ENCODE measurements around the gene PIMREG. TPM values are rescaled to one million over a fixed set of nuclear protein-coding genes. Genes with fewer than 3 reads are reported as not detected.
"Not testable (repeated sequence)": the region's sequence is repeated elsewhere in the genome, so short reads cannot be mapped to it uniquely, and the experiment has no call there.

Gene PIMREG
- total RNA-seq, 2 donors from 2014 or later, result 6.6 to 7.3 TPM

DNA sequence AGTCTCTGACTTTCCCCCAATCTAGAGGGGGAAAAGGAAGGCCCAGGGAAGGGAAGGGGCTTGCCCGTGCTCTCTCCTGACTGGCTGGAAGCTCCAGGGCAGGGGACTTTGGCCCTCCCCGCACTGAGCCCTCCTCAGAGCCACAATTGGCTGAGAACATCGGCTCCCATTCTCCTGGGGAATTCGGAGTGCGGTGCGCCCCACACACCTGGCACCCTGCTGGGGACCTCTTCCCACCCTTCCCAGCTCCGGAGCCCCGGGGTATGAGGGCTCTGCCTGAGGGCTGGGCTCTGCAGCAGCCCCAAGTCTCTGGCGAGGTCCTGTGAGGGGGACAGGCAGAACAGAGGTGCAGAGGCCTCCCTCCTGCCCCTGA is 36.0 kb downstream of the PIMREG start:
- no peaks in the 10 kb centered on the region for H3K4me1 Mint-ChIP-seq (ENCODE audit: low read depth)
- no peaks in the 10 kb centered on the region for H3K36me3 Mint-ChIP-seq (ENCODE audit: insufficient read depth in 2 of 2)

DNA sequence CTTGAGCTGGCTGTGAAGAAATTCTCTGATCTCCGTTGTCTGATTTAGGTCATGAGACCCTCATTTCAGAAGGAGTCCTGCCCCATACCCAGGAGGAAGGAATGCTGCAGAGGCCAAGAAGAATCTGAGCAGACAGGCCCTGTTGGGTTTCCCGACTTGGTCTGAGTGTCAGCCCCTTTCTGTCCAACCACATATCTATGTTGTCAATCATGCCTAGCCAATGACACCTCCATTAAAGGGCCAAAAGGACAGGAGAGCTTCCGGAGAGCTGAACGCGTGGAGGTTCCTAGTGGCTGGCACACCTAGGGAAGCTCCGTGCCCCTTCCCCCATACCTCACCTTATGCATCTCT is 37.8 kb downstream of the PIMREG start:
- Mint-ChIP-seq H3K27ac (no peak overlapping the region), H3K4me3 (no peak overlapping the region), H3K36me3 (ENCODE audit: insufficient read depth in 2 of 2) (no peaks in the 10 kb centered on the region), H3K27me3 (ENCODE audit: low read depth) (peaks cover 8% of the 10 kb centered on the region), H3K4me1 (ENCODE audit: low read depth) (no peaks in the 10 kb centered on the region), H3K9me3 (no peaks in the 10 kb centered on the region)
- no peak for DNase-seq
- no peak for ATAC-seq (replicated peaks in 1 of 2)

More for the DNA sequence above, 36.0 kb downstream of the PIMREG start:
- no peak overlapping the region for H3K27ac Mint-ChIP-seq
- no peaks in the 10 kb centered on the region for H3K9me3 Mint-ChIP-seq
- DNase-seq (no peak), ATAC-seq (replicated peaks in 1 of 2) (no peak)
- H3K27me3 Mint-ChIP-seq (ENCODE audit: low read depth), result peaks cover 8% of the 10 kb centered on the region
- no peak overlapping the region for H3K4me3 Mint-ChIP-seq

- not testable (repeated sequence) for H3K27me3 Mint-ChIP-seq (ENCODE audit: low read depth); ATAC-seq (replicated peaks in 1 of 2); H3K4me1 Mint-ChIP-seq (ENCODE audit: low read depth); H3K4me3 Mint-ChIP-seq; H3K36me3 Mint-ChIP-seq (ENCODE audit: insufficient read depth in 2 of 2); H3K27ac Mint-ChIP-seq; H3K9me3 Mint-ChIP-seq; DNase-seq
Observed at GRCh38 chr17:6482796-6483195, 38.5 kb downstream of the PIMREG start.

DNA sequence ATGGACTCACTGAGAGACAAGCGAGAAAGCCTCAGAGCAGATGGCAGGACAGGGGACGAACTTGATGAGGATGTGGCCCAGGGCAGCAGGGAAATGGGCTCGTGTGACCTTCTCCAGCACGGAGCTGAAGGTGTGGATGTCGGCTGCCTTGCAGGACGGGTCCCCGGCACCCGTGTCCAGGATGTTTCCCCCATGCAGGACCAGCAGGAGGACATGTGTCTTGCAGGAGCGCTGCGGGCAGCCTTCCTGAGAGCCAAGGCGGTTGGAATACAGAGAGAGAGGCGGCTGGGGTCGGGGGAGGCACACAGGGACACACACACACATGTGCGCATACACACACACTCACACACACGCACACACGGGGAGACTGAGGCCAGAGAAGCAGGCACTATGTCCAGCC is 39.3 kb downstream of the PIMREG start:
- H3K4me1 Mint-ChIP-seq (ENCODE audit: low read depth), result no peaks in the 10 kb centered on the region
- no peak overlapping the region for H3K27ac Mint-ChIP-seq
- no peaks in the 10 kb centered on the region for H3K9me3 Mint-ChIP-seq
- H3K36me3 Mint-ChIP-seq (ENCODE audit: insufficient read depth in 2 of 2), result no peaks in the 10 kb centered on the region
- DNase-seq (no peak), ATAC-seq (replicated peaks in 1 of 2) (no peak)
- H3K27me3 Mint-ChIP-seq (ENCODE audit: low read depth), result peaks cover 8% of the 10 kb centered on the region
- H3K4me3 Mint-ChIP-seq, result no peak overlapping the region

DNA sequence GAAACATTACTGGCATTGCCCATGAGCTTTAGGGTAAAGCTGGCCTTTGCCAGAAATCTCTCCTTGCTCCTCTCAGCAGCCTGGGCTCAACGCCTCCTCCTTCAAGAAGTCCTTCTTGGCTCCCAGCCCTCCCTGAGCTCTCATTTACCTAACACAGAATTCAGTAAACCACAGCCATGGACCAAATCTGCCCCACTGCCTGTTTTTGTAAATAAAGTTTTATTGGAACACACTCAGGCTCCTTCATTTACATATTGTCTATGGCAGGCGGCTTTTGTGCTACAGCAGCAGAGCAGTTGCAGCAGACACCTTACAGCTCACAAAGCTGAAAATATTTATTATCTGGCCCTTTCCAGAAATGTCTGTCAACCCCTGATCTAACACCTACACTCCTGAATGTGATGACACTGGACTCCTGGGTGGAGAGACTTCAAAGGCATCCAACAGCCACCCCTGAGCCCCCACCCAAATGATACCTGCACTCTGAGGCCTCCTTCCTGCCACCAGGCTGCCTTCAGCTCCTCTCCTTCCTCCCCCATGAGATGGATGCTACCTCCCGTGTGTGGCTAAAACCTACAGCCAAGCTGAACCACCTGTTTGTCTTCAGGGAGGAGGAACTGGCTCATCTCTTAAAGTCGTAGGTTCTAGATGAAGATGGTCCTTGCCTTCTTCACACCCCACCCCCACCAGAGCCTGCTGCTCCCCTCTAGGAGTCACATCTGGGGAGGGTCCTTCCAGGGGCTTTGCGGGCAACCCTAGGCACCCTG is 41.6 kb downstream of the PIMREG start:
- ATAC-seq (replicated peaks in 1 of 2) (no peak), DNase-seq (no peak)
- Mint-ChIP-seq H3K9me3 (no peaks in the 10 kb centered on the region), H3K27ac (no peak overlapping the region), H3K4me3 (no peak overlapping the region), H3K4me1 (ENCODE audit: low read depth) (no peaks in the 10 kb centered on the region), H3K36me3 (ENCODE audit: insufficient read depth in 2 of 2) (no peaks in the 10 kb centered on the region), H3K27me3 (ENCODE audit: low read depth) (peaks cover 8% of the 10 kb centered on the region)

DNA sequence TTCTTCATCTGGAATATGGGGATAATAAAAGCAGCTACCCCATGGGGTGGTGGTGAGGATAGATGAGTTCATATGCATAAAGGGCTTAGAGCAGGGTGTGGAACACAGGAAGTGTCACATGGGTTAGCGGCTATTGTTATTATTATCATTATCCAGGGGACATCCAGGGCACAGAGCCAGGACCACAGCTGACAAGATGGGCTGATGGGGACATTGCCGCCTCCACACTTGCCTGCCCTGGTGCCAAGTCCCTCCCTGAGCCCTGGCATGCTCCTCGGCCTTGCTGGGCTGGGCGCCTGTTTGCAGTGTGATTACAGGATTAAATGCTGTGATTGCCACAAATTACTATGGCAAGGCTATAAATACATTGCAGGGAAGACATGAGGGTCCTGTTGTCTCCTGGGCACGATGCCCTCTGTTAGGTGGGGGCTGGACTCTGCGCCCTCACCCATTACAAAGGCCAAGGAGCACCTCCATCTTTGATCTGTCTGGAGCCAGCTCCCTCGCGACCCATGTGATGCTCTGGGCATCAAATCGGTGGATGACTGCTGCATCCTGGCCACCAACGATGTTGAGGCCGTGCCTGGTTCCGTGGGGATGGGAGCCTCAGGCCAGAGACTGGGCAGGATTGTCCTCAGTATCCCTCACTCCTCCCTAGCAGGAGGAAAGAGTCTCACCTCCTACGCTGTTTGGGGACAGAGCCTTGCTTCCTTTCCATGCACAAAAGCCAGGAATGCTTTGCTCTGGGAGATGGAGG is 43.2 kb downstream of the PIMREG start:
- Mint-ChIP-seq H3K27me3 (ENCODE audit: low read depth) (no peaks in the 10 kb centered on the region), H3K4me3 (no peak overlapping the region), H3K36me3 (ENCODE audit: insufficient read depth in 2 of 2) (no peaks in the 10 kb centered on the region), H3K4me1 (ENCODE audit: low read depth) (no peaks in the 10 kb centered on the region), H3K27ac (no peak overlapping the region), H3K9me3 (no peaks in the 10 kb centered on the region)
- no peak for DNase-seq
- ATAC-seq (replicated peaks in 1 of 2), result no peak

DNA sequence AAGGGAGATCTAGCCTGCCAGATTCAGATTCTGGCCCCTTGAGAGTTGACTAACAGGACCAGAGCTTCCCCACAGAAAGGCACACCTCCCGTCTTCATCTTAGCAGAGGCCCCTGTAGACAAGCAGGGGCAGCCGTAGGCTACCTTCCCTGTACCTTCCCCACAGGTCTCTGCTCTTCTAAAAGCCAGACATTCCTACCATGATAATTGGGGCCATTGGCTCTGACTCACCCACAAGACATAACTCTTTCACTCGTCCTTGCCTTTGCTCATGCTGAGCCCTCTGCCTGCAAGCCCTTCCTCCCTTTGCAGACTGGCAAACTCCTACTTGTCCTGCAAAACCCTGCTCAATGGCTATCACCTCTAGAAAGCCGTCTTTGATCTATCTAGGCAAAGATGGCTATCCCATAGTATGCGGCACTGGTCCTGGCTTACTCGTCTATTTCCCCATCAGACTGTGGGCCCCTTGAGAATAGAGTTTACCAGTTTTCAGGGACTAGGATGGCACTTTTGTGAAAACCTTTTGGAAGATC is 43.8 kb downstream of the PIMREG start:
- no peak overlapping the region for H3K27ac Mint-ChIP-seq
- no peaks in the 10 kb centered on the region for H3K27me3 Mint-ChIP-seq (ENCODE audit: low read depth)
- no peaks in the 10 kb centered on the region for H3K9me3 Mint-ChIP-seq
- H3K36me3 Mint-ChIP-seq (ENCODE audit: insufficient read depth in 2 of 2), result no peaks in the 10 kb centered on the region
- no peaks in the 10 kb centered on the region for H3K4me1 Mint-ChIP-seq (ENCODE audit: low read depth)
- no peak for DNase-seq
- ATAC-seq (replicated peaks in 1 of 2), result no peak
- no peak overlapping the region for H3K4me3 Mint-ChIP-seq

DNA sequence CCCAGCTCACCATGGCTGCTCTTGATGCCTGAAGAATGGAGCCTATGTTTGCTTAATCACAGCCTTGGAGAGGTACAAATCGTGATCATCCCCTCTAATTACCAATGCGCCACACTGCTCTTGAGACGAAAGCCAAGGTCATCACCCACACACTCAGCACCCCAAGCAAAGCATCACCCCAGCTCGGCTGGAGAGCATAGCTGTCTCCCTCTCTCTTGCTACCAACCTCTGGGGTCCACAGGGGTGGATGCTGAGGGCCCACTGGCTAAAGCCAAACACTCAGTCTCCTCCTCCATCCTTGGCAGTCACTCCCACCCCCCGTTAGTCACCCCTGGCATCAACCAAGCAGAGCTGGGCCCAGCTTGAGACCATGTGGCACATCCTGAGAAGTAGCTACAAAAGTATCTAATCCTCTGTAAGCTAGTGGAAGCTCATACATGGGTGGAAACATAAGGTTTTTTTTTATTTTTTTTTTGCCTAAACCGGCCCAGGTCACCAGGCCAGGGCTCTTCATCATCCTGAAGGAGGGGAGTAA is 44.8 kb downstream of the PIMREG start:
- Mint-ChIP-seq H3K9me3 (no peaks in the 10 kb centered on the region), H3K4me3 (no peak overlapping the region), H3K36me3 (ENCODE audit: insufficient read depth in 2 of 2) (no peaks in the 10 kb centered on the region), H3K27ac (no peak overlapping the region), H3K27me3 (ENCODE audit: low read depth) (no peaks in the 10 kb centered on the region), H3K4me1 (ENCODE audit: low read depth) (no peaks in the 10 kb centered on the region)
- no peak for DNase-seq
- ATAC-seq (replicated peaks in 1 of 2), result no peak

GRCh38 chr17:6491071-6491700 is 46.9 kb downstream of the PIMREG start:
- no peaks in the 10 kb centered on the region for H3K9me3 Mint-ChIP-seq
- H3K4me1 Mint-ChIP-seq (ENCODE audit: low read depth), result peaks cover 13% of the 10 kb centered on the region
- no peak overlapping the region for H3K4me3 Mint-ChIP-seq
- DNase-seq (no peak), ATAC-seq (replicated peaks in 1 of 2) (no peak)
- H3K27me3 Mint-ChIP-seq (ENCODE audit: low read depth), result no peaks in the 10 kb centered on the region
- no peak overlapping the region for H3K27ac Mint-ChIP-seq
- no peaks in the 10 kb centered on the region for H3K36me3 Mint-ChIP-seq (ENCODE audit: insufficient read depth in 2 of 2)

DNA sequence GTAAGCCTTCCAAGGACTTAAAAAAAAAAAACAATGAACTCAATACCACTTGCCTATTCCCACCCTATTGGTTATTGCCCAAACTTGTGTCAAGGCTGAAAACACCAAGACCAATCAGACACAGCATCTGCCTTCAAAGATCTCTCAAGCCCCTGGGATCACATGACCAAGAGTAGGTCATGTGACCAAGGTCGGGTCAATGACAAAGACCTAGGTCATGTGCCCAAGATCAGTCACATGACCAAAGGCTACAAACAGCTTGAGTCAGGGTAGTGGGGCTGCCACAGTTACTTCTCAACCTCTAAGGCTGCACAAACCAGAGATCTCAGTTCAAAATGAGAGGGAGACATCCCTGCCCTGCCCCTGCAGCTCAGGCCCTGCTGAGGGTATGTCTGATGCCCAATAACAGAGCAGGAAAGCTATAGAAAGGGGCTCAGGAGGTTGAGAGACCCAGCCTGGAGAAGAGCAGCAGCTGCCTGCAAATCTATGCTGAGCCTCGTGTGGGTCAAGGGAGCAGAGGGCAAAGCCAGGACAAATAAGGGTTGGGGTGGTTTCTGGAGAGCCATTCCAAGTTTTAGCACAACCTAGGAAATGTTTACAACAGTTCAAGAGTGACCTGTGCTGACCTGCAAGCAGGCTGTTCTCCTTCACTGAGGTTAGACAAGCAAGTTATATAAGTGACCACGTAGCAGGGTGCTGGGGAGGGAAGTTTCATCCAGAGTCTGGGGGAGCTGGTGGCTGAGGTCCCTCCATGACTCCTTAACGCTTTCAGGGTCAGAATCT is 48.8 kb downstream of the PIMREG start:
- Mint-ChIP-seq H3K4me3 (no peak overlapping the region), H3K27me3 (ENCODE audit: low read depth) (no peaks in the 10 kb centered on the region), H3K36me3 (ENCODE audit: insufficient read depth in 2 of 2) (no peaks in the 10 kb centered on the region), H3K4me1 (ENCODE audit: low read depth) (peaks cover 20% of the 10 kb centered on the region), H3K27ac (no peak overlapping the region), H3K9me3 (no peaks in the 10 kb centered on the region)
- ATAC-seq (replicated peaks in 1 of 2) (peak; percentile 34 to 35), DNase-seq (no peak)

- Mint-ChIP-seq H3K9me3 (no peaks in the 10 kb centered on the region), H3K4me3 (no peak overlapping the region), H3K4me1 (ENCODE audit: low read depth) (peaks cover 20% of the 10 kb centered on the region), H3K27me3 (ENCODE audit: low read depth) (no peaks in the 10 kb centered on the region), H3K27ac (no peak overlapping the region), H3K36me3 (ENCODE audit: insufficient read depth in 2 of 2) (no peaks in the 10 kb centered on the region)
- ATAC-seq (replicated peaks in 1 of 2) (no peak), DNase-seq (no peak)
Observed at GRCh38 chr17:6494239-6494941, 50.1 kb downstream of the PIMREG start.

GRCh38 chr17:6495450-6496115 is 51.3 kb downstream of the PIMREG start:
- H3K27me3 Mint-ChIP-seq (ENCODE audit: low read depth), result no peaks in the 10 kb centered on the region
- no peaks in the 10 kb centered on the region for H3K36me3 Mint-ChIP-seq (ENCODE audit: insufficient read depth in 2 of 2)
- ATAC-seq (replicated peaks in 1 of 2) (peak in 1 of 2 donors; percentile 28), DNase-seq (no peak)
- peak overlapping the region; percentile 5 to 68 for H3K4me3 Mint-ChIP-seq
- no peak overlapping the region for H3K27ac Mint-ChIP-seq
- H3K9me3 Mint-ChIP-seq, result no peaks in the 10 kb centered on the region
- peaks cover 20% of the 10 kb centered on the region for H3K4me1 Mint-ChIP-seq (ENCODE audit: low read depth)
